ENCODE results near the gene EBF3. TPM values are rescaled to one million over a fixed set of nuclear protein-coding genes. Genes with fewer than 3 reads are reported as not detected.

Gene EBF3
- polyA plus RNA-seq, 12 donors = 51.3 to 117 (median 70.4) TPM; not detected in 1

- peak; percentile 52 for DNase-seq
Measured at GRCh38 chr10:129959544-129960480, 4.3 kb downstream of the EBF3 start.

DNA sequence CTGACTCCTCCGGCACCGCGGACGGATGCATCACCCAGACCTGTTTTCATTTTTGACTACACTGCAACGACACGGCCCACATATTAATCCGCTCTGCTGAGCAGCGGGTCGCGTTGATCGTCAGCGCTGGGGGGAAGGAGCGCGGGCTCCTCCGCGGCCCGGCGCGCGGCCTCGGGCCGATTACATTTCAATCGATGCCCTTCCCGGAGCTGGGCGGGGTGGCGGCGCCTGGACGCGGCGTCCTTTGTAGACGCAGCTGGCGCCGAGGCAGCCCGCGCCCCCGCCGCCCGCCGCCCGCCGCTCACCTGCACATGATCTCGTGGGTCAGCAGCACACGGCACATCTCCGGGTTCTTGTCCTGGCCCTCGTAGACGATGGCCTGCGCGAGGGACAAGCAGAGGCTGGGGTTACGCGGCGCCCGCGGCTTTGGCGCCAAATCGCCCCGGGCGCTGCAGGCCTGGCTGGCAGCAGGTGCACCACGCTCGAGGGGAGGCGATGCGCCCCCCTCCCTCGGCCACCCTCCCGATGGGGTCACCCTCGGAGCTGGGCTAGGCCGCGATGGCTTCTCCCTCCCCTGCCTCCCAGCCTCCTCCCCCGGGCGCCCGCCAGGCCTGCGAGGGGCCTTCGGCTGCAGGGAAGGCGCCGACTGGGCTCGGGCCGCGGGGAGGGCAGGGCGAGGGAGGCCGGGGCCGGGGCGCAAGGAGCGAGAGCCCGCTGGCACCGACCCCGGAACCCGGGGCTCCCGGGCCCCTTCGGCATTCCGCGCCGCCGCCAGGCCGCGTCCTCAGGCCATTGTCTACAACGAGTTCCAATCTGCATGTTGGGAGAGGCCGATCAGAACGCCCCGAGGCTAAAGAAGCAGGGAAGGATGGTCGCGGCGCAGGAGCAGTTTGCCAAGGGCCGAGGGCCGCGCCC, 5.2 kb downstream of the EBF3 start:
- no peak for DNase-seq

- DNase-seq = peak; percentile 75
Measured at GRCh38 chr10:129958148-129958628, 5.9 kb downstream of the EBF3 start.

GRCh38 chr10:129956876-129957673, 7.0 kb downstream of the EBF3 start:
- DNase-seq = peak; percentile 61

DNA sequence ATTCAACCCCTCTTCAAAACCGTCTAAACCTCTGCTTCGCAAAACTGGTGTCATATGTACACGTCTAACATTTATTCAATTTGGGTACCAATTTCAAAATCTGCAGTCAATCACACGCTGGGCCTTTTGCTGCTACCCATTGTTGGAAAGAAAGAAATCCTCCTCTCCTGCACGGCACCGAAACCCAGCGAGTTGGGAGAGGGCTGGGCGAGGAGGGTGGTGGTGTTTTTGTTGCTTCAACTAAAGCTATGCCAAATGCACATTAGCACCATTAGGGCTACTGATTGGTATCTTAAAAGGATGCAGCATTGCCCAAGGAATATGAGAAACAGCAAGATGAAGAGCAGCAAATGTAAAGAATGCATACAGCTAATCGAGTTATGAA, 7.8 kb downstream of the EBF3 start:
- DNase-seq = peak; percentile 59

GRCh38 chr10:129955601-129956285, 8.3 kb downstream of the EBF3 start:
- DNase-seq = peak; percentile 75

- DNase-seq = peak; percentile 57
Measured at GRCh38 chr10:129954492-129955315, 9.4 kb downstream of the EBF3 start.

DNA sequence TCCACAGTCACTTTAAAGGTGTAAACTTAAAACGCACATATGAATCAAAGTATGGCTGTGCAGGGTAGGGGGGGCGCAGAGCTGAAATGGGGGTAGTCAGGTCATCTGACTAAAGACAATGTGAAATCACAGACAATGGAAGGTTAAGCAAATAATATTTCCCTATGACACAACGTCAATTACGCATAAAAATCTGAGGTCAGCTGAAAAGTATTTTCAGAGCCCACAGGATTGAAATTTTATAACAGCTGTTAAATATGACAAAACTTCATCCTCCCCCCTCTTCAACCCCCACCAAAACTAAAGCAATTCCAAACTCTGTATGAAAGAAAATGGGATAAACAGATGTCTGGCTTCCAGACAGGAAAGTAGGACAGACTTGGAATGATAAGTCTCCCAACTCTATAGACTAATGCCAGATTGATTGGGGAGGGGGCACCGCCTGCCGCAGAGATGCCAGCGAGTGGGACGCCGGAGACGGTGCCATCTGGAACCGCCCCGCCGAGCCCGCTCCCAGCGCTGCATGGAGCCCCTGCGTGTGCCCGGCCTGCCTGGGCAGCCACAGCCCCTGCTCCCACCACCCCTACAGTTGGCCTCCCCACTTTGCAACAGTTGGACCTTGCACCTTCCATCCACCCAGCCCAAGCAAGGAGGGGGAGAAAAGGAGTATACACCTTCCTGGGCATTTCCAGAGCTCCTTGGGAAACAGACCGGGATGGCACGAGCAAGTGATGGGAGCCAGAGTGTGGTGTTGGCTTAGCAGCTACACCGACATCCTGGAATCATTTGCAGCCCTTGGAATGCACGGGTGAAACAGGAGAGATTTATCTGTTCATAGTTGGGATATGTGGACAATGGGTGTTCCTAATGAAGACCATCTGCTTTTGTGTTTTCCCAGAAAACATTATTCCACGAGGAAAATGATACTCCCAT, 10.7 kb downstream of the EBF3 start:
- peak; percentile 91 for DNase-seq

DNA sequence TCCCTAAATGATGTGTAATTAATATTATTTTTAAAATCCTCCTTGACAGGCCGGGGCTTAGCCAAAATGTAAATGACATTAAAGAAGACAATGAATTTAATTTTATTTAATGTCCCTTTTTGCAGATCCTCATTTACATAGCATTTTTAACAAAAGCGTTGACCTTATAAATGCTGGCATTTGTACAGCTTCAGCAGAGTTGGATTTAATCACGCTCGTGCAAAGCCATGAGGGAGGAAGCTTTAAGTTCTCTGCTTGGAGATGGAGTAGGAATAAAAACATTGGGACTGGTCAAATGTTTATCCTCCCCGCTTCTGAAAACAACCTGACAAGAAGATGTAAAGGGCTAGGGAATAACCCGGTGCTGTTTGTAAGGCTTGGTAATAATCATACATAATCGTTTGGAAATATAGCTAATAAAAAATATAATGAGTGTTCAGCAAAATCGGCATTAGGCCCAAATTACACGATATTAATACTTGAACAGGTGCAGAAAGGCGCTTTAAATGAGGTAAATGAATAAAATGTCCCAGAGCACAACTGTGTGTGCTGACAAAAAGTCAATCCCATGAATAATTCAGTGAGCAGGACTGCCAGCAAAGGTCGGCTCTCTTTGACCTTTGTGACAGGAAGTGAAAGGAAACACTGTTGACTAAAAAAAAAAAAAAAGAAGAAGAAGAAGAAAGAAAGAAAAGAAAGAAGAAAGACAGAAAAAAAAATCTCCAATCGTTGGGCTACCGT, 11.5 kb downstream of the EBF3 start:
- DNase-seq = peak; percentile 45

DNA sequence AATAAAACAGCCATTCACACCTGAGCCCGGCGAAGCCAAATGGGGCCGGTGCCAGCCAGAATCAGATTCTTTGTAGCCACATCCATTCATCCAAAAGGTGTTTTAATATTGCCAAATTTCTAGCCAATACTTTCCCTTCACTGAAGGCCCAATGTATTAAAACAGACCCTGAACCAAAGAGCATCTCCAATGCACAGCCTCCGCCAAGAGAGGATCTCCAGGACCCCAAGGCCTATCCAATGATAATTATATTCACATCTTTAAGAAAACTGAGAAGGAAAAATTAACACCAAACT, 12.2 kb downstream of the EBF3 start:
- DNase-seq = no peak

GRCh38 chr10:129951101-129951969, 12.7 kb downstream of the EBF3 start:
- DNase-seq = no peak

DNA sequence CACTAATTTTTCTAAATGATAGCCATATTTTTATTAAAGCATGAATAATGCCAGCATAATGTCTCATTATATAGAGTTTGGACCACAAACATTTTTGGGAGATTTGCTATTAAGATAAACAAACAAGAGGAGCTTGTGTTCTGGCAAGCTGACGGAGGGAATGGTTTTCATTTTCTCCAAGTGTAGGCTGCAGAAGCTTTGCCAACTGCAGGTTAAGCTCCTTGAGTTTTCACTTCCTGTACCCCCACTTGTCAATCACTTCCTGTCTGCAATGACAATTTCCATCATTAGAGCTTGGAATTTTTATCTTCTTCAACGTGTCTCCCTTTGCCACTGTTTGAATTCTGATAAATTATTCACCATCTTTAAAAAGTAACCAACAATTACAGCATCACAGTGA, 13.4 kb downstream of the EBF3 start:
- no peak for DNase-seq

- DNase-seq = peak; percentile 91
Measured at GRCh38 chr10:129949891-129950291, 14.2 kb downstream of the EBF3 start.

- DNase-seq = no peak
Measured at GRCh38 chr10:129949411-129949810, 14.7 kb downstream of the EBF3 start.

DNA sequence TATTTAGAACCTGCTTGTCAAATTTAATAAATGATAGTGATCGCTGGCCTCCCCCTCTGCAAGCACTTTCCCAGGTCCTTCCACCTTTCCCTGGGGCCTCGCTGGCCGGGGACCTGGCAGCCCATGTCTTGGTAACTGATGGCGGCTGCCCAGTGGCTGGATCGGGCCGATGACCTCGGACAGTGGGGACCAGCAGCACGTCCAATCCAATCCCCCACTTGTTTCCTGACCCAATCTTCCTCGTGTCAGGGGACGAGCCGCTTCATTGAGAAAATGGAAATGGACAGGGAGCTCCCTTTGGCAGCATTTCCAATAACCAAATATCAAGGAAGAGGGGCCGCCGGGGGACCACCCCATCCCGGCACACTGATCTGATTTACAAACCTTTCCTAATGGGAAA, 17.2 kb downstream of the EBF3 start:
- DNase-seq = no peak

- DNase-seq = peak; percentile 74
Measured at GRCh38 chr10:129945941-129946760, 17.9 kb downstream of the EBF3 start.
